ENCODE results near the gene ACAD8.

- TF ChIP-seq CTCF (IDR thresholded peaks at IDR 0.05) (no peak), EZH2 (IDR thresholded peaks at IDR 0.05) (no peak)
Observed at GRCh38 chr11:134293119-134294113, 40.0 kb downstream of the ACAD8 start.
